K562 (cell line): Measurements from ENCODE around the gene WTAP. TPM values are rescaled to one million over a fixed set of nuclear protein-coding genes. Genes with fewer than 3 reads are reported as not detected.

Source experiments
- CCNT2 ChIP-seq: IDR thresholded peaks from 2 replicates; pipeline ENCODE4 v1.6.1; 2011; ENCODE audit warnings: borderline replicate concordance, low read depth, mild to moderate bottlenecking, moderate library complexity, mixed read lengths, low read length; ENCODE audit not compliant: insufficient read length; ENCODE audit errors: extremely low read depth
- CREBBP ChIP-seq: IDR thresholded peaks from one replicate; pipeline ENCODE4 v1.6.1; 2012; ENCODE audit warnings: low read depth, mild to moderate bottlenecking, control low read depth, inconsistent platforms, low read length
- CREM ChIP-seq: IDR thresholded peaks from 2 replicates; pipeline ENCODE4 v1.6.1; 2014; ENCODE audit warnings: antibody characterized with exemption, low read depth
- EHMT2 ChIP-seq: fragments of 450-650 bp; IDR thresholded peaks from 2 replicates; pipeline ENCODE4 v1.6.1; 2018; ENCODE audit warnings: antibody characterized with exemption
- ELF1 ChIP-seq: fragments of 200-800 bp; sonication (Bioruptor generic); IDR thresholded peaks from 2 replicates; pipeline ENCODE4 v1.6.1; 2016; ENCODE audit warnings: missing genetic modification characterization, missing compliant biosample characterization
- FOXM1 ChIP-seq, 2 experiments: fragments of 450-650 bp in 1 of 2; sonication (generic) in 1 of 2; formaldehyde crosslinking in 1 of 2; IDR thresholded peaks; 2 replicates each; pipeline versions ENCODE4 v1.6.1 to v1.9.0; 2017 to 2022; ENCODE audit warnings: low read depth in 2 of 2, mild to moderate bottlenecking in 2 of 2, missing genetic modification reagents in 1 of 2, moderate library complexity in 1 of 2
- HDAC1 ChIP-seq, 2 experiments: fragments of 450-650 bp; IDR thresholded peaks; 2 replicates each; pipeline ENCODE4 v1.6.1; 2016 to 2017; ENCODE audit warnings: inconsistent platforms in 1 of 2, mild to moderate bottlenecking in 1 of 2, moderate library complexity in 1 of 2
- KDM1A ChIP-seq, 2 experiments: fragments of 450-650 bp; IDR thresholded peaks; 2 replicates each; pipeline ENCODE4 v1.6.1; 2016; ENCODE audit warnings: mild to moderate bottlenecking in 2 of 2
- PURB ChIP-seq: sonication (generic); formaldehyde crosslinking; IDR thresholded peaks from 2 replicates; pipeline ENCODE4 v1.9.0; 2021; ENCODE audit warnings: low read depth, mild to moderate bottlenecking, missing genetic modification reagents
- THAP7 ChIP-seq: fragments of 250-450 bp; sonication (Bioruptor Pico); IDR thresholded peaks from 2 replicates; pipeline ENCODE4 v1.5.0; 2021
- ZBTB11 ChIP-seq, 3 experiments: fragments of 200-800 bp in 1 of 3; fragments of 250-450 bp in 1 of 3; fragments of 450-650 bp in 1 of 3; sonication (Bioruptor Pico) in 1 of 3; sonication (Bioruptor generic) in 1 of 3; formaldehyde crosslinking in 1 of 3; IDR thresholded peaks; 2 replicates each; pipeline versions ENCODE4 v1.6.1 to v1.8.0; 2016 to 2022; ENCODE audit warnings: mild to moderate bottlenecking in 2 of 3, missing genetic modification characterization in 2 of 3, missing compliant biosample characterization in 1 of 3, moderate library complexity in 1 of 3
- ZBTB26 ChIP-seq: fragments of 450-650 bp; formaldehyde crosslinking; IDR thresholded peaks from 2 replicates; pipeline ENCODE4 v1.4.0; 2022; ENCODE audit warnings: missing genetic modification characterization
- ZNF561 ChIP-seq: fragments of 450-650 bp; formaldehyde crosslinking; conservative IDR thresholded peaks from 2 replicates; pipeline ENCODE4 v1.4.0; 2020; ENCODE audit warnings: mild to moderate bottlenecking, moderate library complexity
- ZNF766 ChIP-seq: fragments of 200-800 bp; sonication (Bioruptor generic); conservative IDR thresholded peaks from 2 replicates; pipeline ENCODE4 v1.6.1; 2016; ENCODE audit warnings: missing genetic modification characterization, missing compliant biosample characterization
- polyA plus RNA-seq, 8 experiments: library from polyadenylated mRNA; depleted of rRNA in 4 of 8; stranded (reverse) in 5 of 8; unstranded in 3 of 8; fragments of >200 nt; fragmentation: Nextera tagmentation in 2 of 8; fragmentation: Illumina TruSeq in 1 of 8; extraction: Ambion mirVana in 2 of 8; extraction: Trizol in 1 of 8; gene quantifications; 2 replicates each; pipeline versions ENCODE4 v1.2.1 to v1.2.3, GENCODE V29; 2011 to 2014; ENCODE audit warnings: inconsistent platforms in 1 of 8, missing spikeins in 1 of 8
- total RNA-seq, 7 experiments: library from RNA; depleted of rRNA in 6 of 7; stranded (reverse); fragments of >200 nt in 6 of 7; fragmentation: Illumina TruSeq in 2 of 7; extraction: Trizol in 2 of 7; gene quantifications; 2 replicates each; pipeline versions ENCODE4 v1.2.1 to v1.2.3, GENCODE V29; 2011 to 2021; ENCODE audit warnings: low replicate concordance in 1 of 7
- TF ChIP-seq, protein P1 (sequence below): fragments of 450-650 bp; IDR thresholded peaks from 2 replicates; pipeline ENCODE4 v1.6.1; 2018; ENCODE audit not compliant: partially characterized antibody
- TF ChIP-seq, protein P2 (sequence below): fragments of 250-450 bp; sonication (Bioruptor Pico); IDR thresholded peaks from 2 replicates; pipeline ENCODE4 v1.8.0; 2022; ENCODE audit warnings: inconsistent platforms

The WTAP gene
- total and polyA plus RNA-seq, 9 of the 15 experiments (the other 6 are each of a cell fraction or from before 2014, with no cell fraction given), result 52.4 to 156 (median 110) TPM

DNA sequence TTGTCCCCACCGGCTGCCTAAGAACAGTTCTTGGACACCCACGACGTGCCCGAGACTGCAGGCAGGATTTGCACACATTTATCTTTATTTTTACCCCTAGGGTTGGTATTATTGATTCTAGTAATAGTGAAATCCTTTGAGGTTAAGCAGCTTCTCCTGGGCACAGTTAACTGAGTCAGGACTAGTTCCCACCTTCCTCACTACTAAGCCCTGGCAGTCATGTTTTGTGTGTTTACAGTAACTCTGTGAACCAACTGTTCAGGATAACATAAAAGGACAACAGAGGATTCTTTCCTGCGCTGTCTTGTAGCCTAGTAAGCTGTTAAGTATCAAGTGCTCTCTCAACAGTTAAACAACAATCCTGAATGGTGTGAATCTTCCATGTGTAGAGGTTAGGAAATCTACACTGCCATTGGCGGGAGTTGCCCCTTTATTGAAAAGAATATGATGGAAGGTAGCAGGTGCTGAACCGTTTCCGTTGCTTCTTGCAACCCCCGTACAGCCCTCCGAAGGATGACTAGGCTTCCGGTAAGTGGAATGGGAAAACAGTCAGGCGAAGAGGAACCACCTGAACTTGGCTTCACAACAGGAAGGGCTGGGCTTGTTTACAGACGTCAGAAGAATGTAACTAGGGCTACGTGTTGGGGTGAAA lies 33.3 kb upstream of the WTAP start (continued):
- TF ChIP-seq THAP7 (no peak), ZNF561 (CRISPR knock-in tag) (no peak), PURB (no peak), ELF1 (peak; percentile 39; the same call in 1 of the 2 replicates), FOXM1 (IDR thresholded peaks at IDR 0.05; ENCODE audit: low read depth) (no peak; the same call in 1 of the 2 replicates), FOXM1 (CRISPR knock-in tag; IDR thresholded peaks at IDR 0.05; ENCODE audit: low read depth) (no peak), ZNF766 (CRISPR knock-in tag) (no peak), EHMT2 (0 out of 2 replicates have a peak, but pooled peaks have one; percentile 5), ZBTB11 (CRISPR knock-in tag; IDR thresholded peaks at IDR 0.05) (no peak), CCNT2 (no peak), ZBTB26 (CRISPR knock-in tag) (no peak), CREBBP (no peak), HDAC1 (IDR thresholded peaks at IDR 0.05) (no peak), KDM1A (IDR thresholded peaks at IDR 0.05) (no peak), CREM (peak; percentile 64)
- TF ChIP-seq, protein P1, sequence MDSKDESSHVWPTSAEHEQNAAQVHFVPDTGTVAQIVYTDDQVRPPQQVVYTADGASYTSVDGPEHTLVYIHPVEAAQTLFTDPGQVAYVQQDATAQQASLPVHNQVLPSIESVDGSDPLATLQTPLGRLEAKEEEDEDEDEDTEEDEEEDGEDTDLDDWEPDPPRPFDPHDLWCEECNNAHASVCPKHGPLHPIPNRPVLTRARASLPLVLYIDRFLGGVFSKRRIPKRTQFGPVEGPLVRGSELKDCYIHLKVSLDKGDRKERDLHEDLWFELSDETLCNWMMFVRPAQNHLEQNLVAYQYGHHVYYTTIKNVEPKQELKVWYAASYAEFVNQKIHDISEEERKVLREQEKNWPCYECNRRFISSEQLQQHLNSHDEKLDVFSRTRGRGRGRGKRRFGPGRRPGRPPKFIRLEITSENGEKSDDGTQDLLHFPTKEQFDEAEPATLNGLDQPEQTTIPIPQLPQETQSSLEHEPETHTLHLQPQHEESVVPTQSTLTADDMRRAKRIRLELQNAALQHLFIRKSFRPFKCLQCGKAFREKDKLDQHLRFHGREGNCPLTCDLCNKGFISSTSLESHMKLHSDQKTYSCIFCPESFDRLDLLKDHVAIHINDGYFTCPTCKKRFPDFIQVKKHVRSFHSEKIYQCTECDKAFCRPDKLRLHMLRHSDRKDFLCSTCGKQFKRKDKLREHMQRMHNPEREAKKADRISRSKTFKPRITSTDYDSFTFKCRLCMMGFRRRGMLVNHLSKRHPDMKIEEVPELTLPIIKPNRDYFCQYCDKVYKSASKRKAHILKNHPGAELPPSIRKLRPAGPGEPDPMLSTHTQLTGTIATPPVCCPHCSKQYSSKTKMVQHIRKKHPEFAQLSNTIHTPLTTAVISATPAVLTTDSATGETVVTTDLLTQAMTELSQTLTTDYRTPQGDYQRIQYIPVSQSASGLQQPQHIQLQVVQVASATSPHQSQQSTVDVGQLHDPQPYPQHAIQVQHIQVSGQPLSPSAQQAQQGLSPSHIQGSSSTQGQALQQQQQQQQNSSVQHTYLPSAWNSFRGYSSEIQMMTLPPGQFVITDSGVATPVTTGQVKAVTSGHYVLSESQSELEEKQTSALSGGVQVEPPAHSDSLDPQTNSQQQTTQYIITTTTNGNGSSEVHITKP, result peak; percentile 28
- TF ChIP-seq, protein P2, sequence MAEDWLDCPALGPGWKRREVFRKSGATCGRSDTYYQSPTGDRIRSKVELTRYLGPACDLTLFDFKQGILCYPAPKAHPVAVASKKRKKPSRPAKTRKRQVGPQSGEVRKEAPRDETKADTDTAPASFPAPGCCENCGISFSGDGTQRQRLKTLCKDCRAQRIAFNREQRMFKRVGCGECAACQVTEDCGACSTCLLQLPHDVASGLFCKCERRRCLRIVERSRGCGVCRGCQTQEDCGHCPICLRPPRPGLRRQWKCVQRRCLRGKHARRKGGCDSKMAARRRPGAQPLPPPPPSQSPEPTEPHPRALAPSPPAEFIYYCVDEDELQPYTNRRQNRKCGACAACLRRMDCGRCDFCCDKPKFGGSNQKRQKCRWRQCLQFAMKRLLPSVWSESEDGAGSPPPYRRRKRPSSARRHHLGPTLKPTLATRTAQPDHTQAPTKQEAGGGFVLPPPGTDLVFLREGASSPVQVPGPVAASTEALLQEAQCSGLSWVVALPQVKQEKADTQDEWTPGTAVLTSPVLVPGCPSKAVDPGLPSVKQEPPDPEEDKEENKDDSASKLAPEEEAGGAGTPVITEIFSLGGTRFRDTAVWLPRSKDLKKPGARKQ (CRISPR knock-in tag), result no peak
